ENCODE data around the gene SLC25A23. TPM values are rescaled to one million over a fixed set of nuclear protein-coding genes. Genes with fewer than 3 reads are reported as not detected.

Gene SLC25A23
- total and polyA plus RNA-seq, 9 of the 15 experiments (the other 6 are each of a cell fraction or from before 2014, with no cell fraction given): 6.1 to 72.0 (median 26.6) TPM

DNA sequence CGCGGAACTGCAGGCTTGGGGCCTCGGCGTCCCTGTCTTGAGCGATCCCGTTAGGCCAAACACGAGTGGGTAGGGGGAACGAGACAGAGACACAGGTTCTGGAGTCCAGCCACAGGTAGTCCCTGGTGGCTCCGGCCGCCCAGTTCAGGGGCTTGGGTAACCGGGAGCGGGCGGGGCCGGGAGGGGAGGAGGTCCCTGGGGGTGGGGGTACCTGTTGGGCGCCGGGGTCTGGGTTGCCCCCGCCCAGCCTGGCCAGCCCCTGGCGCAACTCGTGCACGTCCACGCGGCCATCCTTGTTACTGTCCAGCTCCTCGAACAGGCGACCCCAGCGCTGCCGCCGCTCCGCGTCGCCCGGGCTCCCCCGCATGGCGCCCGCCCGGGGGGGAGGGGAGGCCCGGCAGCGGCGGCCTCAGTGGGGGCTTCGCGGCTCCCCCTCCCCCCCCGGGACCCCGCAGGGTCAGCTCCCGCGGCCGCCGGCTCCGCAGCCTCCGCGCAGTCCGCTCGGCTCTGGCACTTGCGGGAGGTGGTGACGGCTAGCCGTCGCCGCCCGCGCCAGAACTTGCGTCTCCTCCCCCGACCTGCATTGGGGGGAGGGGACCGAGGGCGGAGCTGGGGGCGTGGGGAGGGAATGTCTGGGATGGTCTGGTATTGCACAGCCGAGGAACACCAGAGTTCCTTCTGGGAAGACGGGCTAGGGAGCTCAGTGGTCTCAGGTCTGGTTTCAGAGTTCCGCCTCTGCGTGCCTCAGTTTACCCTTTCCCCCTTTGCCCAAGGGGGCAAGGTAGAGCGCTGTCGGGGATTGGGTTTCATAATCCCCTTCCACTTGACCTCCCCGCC lies at the start of gene SLC25A23 (continued):
- no peak for TF ChIP-seq HNRNPL (IDR thresholded peaks at IDR 0.05; ENCODE audit: low read depth, low read length)
- TF ChIP-seq TAF9B (IDR thresholded peaks at IDR 0.05; ENCODE audit: partially characterized antibody): no peak
- TF ChIP-seq, protein P1, sequence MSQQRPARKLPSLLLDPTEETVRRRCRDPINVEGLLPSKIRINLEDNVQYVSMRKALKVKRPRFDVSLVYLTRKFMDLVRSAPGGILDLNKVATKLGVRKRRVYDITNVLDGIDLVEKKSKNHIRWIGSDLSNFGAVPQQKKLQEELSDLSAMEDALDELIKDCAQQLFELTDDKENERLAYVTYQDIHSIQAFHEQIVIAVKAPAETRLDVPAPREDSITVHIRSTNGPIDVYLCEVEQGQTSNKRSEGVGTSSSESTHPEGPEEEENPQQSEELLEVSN (IDR thresholded peaks at IDR 0.05; ENCODE audit: borderline replicate concordance in 1 of 2, extremely low read depth in 1 of 2, insufficient read depth in 1 of 2, insufficient read length in 1 of 2, low read depth in 1 of 2, low read length in 1 of 2, poor library complexity in 1 of 2, severe bottlenecking in 1 of 2): peak; percentile 31 to 63
- TF ChIP-seq MAFF (IDR thresholded peaks at IDR 0.05; ENCODE audit: low read length): no peak
- TF ChIP-seq DPF2 (IDR thresholded peaks at IDR 0.05): no peak; the same call in 1 of the 2 replicates
- TF ChIP-seq PCBP1 (IDR thresholded peaks at IDR 0.05; ENCODE audit: low read depth, low read length, poor library complexity, severe bottlenecking): no peak
- no peak for TF ChIP-seq ZNF217 (CRISPR knock-in tag; IDR thresholded peaks at IDR 0.05)
- TF ChIP-seq ZC3H4 (CRISPR knock-in tag; IDR thresholded peaks at IDR 0.05; ENCODE audit: borderline replicate concordance): 0 out of 2 replicates have a peak, but pooled peaks have one; percentile 11
- no peak for TF ChIP-seq RBM22 (IDR thresholded peaks at IDR 0.05; ENCODE audit: low read depth, low read length, poor library complexity, severe bottlenecking)
- no peak for TF ChIP-seq U2AF1 (optimal IDR thresholded peaks at IDR 0.05; ENCODE audit: low read depth, low read length)
- TF ChIP-seq ZNF140 (CRISPR knock-in tag; IDR thresholded peaks at IDR 0.05): no peak
- TF ChIP-seq, protein P2, sequence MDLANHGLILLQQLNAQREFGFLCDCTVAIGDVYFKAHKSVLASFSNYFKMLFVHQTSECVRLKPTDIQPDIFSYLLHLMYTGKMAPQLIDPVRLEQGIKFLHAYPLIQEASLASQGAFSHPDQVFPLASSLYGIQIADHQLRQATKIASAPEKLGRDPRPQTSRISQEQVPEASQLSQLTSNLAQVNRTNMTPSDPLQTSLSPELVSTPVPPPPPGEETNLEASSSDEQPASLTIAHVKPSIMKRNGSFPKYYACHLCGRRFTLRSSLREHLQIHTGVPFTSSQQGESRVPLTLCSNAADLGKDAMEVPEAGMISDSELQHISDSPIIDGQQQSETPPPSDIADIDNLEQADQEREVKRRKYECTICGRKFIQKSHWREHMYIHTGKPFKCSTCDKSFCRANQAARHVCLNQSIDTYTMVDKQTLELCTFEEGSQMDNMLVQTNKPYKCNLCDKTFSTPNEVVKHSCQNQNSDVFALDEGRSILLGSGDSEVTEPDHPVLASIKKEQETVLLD (IDR thresholded peaks at IDR 0.05): no peak
- no peak for TF ChIP-seq ZNF584 (CRISPR knock-in tag; IDR thresholded peaks at IDR 0.05; ENCODE audit: low read depth)
- TF ChIP-seq MXI1 (IDR thresholded peaks at IDR 0.05; ENCODE audit: low read depth, low read length): no peak
- no peak for TF ChIP-seq ZBTB8A (IDR thresholded peaks at IDR 0.05; ENCODE audit: partially characterized antibody)
- TF ChIP-seq CC2D1A (IDR thresholded peaks at IDR 0.05): peak; percentile 40; the same call in 1 of the 2 replicates
- no peak for TF ChIP-seq MYNN (IDR thresholded peaks at IDR 0.05)
- no peak for TF ChIP-seq MYNN (CRISPR knock-in tag; IDR thresholded peaks at IDR 0.05)
- TF ChIP-seq SP1 (CRISPR knock-in tag; IDR thresholded peaks at IDR 0.05): no peak
- TF ChIP-seq ZNF124 (CRISPR knock-in tag; IDR thresholded peaks at IDR 0.05): 0 out of 2 replicates have a peak, but pooled peaks have one; percentile 39
- TF ChIP-seq YY1 (IDR thresholded peaks at IDR 0.05; ENCODE audit: borderline replicate concordance in 1 of 3, control insufficient read depth in 1 of 3, extremely low read depth in 1 of 3, insufficient read depth in 3 of 3, insufficient read length in 1 of 3, insufficient replicate concordance in 2 of 3, low read depth in 1 of 3, low read length in 2 of 3): peak in 2 of 3 experiments; percentile 32 to 59
- TF ChIP-seq HMGN3 (IDR thresholded peaks at IDR 0.05; ENCODE audit: borderline replicate concordance, extremely low read depth, insufficient read length, low read depth, low read length): no peak
- TF ChIP-seq CEBPG (CRISPR knock-in tag; IDR thresholded peaks at IDR 0.05): no peak; the same call in 1 of the 2 replicates
- peak in 1 of 2 experiments; percentile 33; a peak in 1 of 4 replicates for TF ChIP-seq CEBPG (tag; conservative IDR thresholded peaks at IDR 0.05 in 1 of 2, IDR thresholded peaks at IDR 0.05 in 1 of 2)
- no peak for TF ChIP-seq RBBP5 (IDR thresholded peaks at IDR 0.05; ENCODE audit: borderline replicate concordance, insufficient read depth, low read length, poor library complexity, severe bottlenecking)

Data from K562 (cell line).